ENCODE results near the gene GRK3. TPM values are rescaled to one million over a fixed set of nuclear protein-coding genes. Genes with fewer than 3 reads are reported as not detected.

The GRK3 gene
- total RNA-seq, 4 donors from 2014 or later, result 8.2 to 12.9 (median 10.2) TPM

GRCh38 chr22:25754527-25755202 is 190.2 kb downstream of the GRK3 start:
- H3K4me1 ChIP-seq, result no peaks in the 10 kb centered on the region
- H3K36me3 ChIP-seq, result no peaks in the 10 kb centered on the region
- no peak for TF ChIP-seq CTCF (IDR thresholded peaks at IDR 0.05)
- no peak for TF ChIP-seq POLR2A (IDR thresholded peaks at IDR 0.05)
- no peak for TF ChIP-seq EP300 (IDR thresholded peaks at IDR 0.05)
- 68 to 75% methylated on average over 20 to 24 of the region's 24 CpGs for WGBS, 2 donors
- no peak overlapping the region for H3K4me3 ChIP-seq
- H3K27me3 ChIP-seq, result no peaks in the 10 kb centered on the region
- no peak overlapping the region for H3K27ac ChIP-seq
- no peak for DNase-seq (ENCODE audit: low spot score in 2 of 2)
- H3K9me3 ChIP-seq, result peaks cover 0 to 16% (median 0%) of the 10 kb centered on the region in 4 donors

- Histone ChIP-seq H3K4me1 (no peaks in the 10 kb centered on the region), H3K36me3 (no peaks in the 10 kb centered on the region), H3K4me3 (no peak overlapping the region), H3K27ac (no peak overlapping the region), H3K27me3 (no peaks in the 10 kb centered on the region), H3K9me3 (peaks cover 0 to 16% (median 0%) of the 10 kb centered on the region in 4 donors)
- no peak for TF ChIP-seq POLR2A (IDR thresholded peaks at IDR 0.05)
- no peak for DNase-seq (ENCODE audit: low spot score in 2 of 2)
- WGBS, 2 donors, result 67 to 81% methylated on average over 3 of the region's 3 CpGs
Measured at GRCh38 chr22:25757686-25758085, 193.2 kb downstream of the GRK3 start.

GRCh38 chr22:25758316-25758715 is 193.8 kb downstream of the GRK3 start:
- Histone ChIP-seq H3K36me3 (no peaks in the 10 kb centered on the region), H3K9me3 (peaks cover 0 to 16% (median 0%) of the 10 kb centered on the region in 4 donors), H3K27ac (no peak overlapping the region), H3K4me1 (no peaks in the 10 kb centered on the region), H3K27me3 (no peaks in the 10 kb centered on the region), H3K4me3 (no peak overlapping the region)
- WGBS, 2 donors, result 86 to 91% methylated on average over 8 of the region's 8 CpGs
- TF ChIP-seq CTCF (IDR thresholded peaks at IDR 0.05) (no peak), POLR2A (IDR thresholded peaks at IDR 0.05) (no peak), EP300 (IDR thresholded peaks at IDR 0.05) (no peak)
- no peak for DNase-seq (ENCODE audit: low spot score in 2 of 2)

- H3K27me3 ChIP-seq, result no peaks in the 10 kb centered on the region
- H3K4me1 ChIP-seq, result no peaks in the 10 kb centered on the region
- H3K27ac ChIP-seq, result no peak overlapping the region
- no peak for TF ChIP-seq CTCF (IDR thresholded peaks at IDR 0.05)
- no peak for TF ChIP-seq POLR2A (IDR thresholded peaks at IDR 0.05)
- peak in 1 of 2 donors; percentile 28 for TF ChIP-seq EP300 (IDR thresholded peaks at IDR 0.05)
- no peak overlapping the region for H3K4me3 ChIP-seq
- H3K36me3 ChIP-seq, result no peaks in the 10 kb centered on the region
- peaks cover 0 to 14% (median 0%) of the 10 kb centered on the region in 4 donors for H3K9me3 ChIP-seq
- 21 to 26% methylated on average over 5 of the region's 5 CpGs for WGBS, 2 donors
- DNase-seq (ENCODE audit: low spot score in 2 of 2), result no peak
Measured at GRCh38 chr22:25759825-25760231, 195.4 kb downstream of the GRK3 start.

GRCh38 chr22:25760294-25760693 is 195.8 kb downstream of the GRK3 start:
- Histone ChIP-seq H3K4me1 (no peaks in the 10 kb centered on the region), H3K9me3 (peaks cover 0 to 11% (median 0%) of the 10 kb centered on the region in 4 donors), H3K27me3 (no peaks in the 10 kb centered on the region), H3K27ac (no peak overlapping the region), H3K36me3 (no peaks in the 10 kb centered on the region), H3K4me3 (no peak overlapping the region)
- WGBS, 2 donors, result 61 to 84% methylated on average over 2 of the region's 2 CpGs
- TF ChIP-seq EP300 (IDR thresholded peaks at IDR 0.05) (no peak), CTCF (IDR thresholded peaks at IDR 0.05) (no peak), POLR2A (IDR thresholded peaks at IDR 0.05) (no peak)
- no peak for DNase-seq (ENCODE audit: low spot score in 2 of 2)
